Left lobe of liver (tissue), 2 donors: ENCODE measurements around the gene GSG1. TPM values are rescaled to one million over a fixed set of nuclear protein-coding genes. Genes with fewer than 3 reads are reported as not detected.

Source experiments
- ATAC-seq: fragments of 200-7000 bp; cut with Tn5 transposase; one replicate; pipeline ENCODE4 v1.9.1; 2020; ENCODE audit warnings: mild to moderate bottlenecking, moderate library complexity
- DNase-seq: peaks from one replicate; pipeline ENCODE4 v3.0.0-alpha.2; 2020; ENCODE audit warnings: low spot score
- total RNA-seq: library from RNA; stranded (reverse); gene quantifications from one replicate; pipeline ENCODE4 v1.2.1, GENCODE V29; 2021
- donor health status: DM: no; HTN: no; CAD: no; lungs with moderate emphysema.
- donor health status: DM: no; HTN: yes; CAD: no.

GSG1 gene
- not detected for total RNA-seq

DNA sequence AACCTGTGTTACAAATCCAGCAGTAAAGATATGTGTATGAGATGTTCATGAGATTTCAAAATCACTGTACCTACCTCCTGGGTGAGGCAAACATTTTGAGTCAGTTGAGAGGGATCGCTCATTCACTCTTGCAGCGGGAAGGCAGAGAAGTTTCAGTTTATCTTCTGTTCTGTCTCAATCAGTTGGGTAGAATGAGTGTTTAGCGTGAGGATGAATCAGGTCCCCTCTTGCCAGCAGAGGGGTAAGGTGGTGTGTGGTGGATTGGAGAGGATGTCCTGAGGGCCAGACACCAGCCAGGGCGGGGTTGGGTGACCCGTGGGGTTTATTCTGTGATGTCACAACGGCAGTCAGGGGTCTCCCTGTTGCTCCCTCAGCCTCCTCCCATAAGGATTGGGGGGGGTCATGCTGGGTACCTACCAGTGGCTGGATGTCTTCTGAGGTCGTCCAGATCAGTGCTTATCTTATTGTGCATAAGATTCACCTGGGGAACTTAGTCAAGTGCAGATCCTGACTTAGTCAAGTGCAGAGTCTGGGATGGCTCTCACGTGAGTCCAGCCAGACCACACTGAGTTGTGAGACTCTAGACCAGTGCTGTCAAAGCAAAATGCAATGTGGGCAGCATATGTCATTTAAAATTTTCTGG lies at the start of gene GSG1:
Gene GSG1 (minus strand): TSS at position 277 of the 643 bp plus-strand sequence. CDS start 155 bp downstream, at position 122.
- no peak for DNase-seq

DNA sequence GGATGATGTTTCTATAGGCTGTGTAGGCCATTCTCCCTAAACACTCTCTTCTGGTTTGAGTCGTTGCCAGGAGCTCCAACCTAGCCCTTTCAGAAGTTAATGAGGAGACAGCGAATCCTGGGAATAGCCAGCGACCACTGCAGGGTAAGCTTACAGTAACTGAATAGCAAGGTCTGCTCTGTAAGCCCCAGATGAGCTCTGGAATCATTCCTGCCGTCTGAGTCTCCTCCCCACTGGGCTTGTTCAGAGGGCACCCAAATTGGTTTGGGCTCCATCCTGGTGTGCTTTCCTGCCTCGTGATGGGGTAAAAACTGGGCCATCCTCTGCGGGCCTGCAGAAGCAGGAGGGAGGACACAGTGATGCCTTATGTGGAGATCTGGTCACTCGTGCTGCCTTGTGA lies 49.7 kb upstream of the GSG1 start:
- DNase-seq, result no peak
- ATAC-seq, result no peak

More for the DNA sequence above, at the start of gene GSG1:
- no peak for ATAC-seq

DNA sequence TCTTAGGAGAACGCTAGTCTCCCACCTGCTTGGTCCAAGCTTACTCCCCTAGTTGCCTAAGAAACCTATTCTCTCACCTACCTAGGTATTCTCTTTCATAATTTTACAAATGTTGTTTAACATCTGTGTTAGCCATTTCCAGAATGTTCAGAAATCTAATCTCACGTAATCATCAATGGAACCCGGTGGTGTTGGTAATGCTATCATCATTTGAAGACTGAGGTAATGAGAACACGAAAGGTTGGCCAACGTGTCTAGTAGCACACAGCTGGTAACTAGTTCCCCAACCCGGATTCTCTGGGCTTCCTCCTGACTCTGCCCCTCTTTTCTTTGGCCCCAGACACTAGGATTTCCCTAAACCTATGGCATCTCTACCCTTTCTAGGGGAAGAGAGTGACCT lies 49.3 kb upstream of the GSG1 start:
- no peak for ATAC-seq

DNA sequence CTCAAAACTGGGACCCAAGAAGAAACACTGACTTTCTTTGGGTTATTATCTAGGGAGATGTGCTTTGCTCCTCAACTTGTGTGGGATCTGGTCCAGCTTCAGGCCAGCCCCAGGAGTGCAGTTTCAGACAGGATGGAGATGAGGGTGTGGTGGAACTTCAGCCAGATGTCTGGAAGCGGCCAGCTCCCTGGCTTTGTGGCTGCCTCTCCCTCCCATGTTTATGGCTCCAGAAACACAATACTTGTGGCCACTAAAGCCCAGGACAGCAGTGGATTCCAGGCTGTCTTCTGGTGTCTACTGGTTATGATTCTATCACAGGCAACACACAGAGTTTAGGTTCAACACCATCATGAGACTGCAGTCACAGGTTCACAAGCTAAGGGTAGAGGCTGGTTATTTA lies 48.8 kb upstream of the GSG1 start:
- DNase-seq (no peak), ATAC-seq (no peak)

More for the DNA sequence above, 49.3 kb upstream of the GSG1 start:
- DNase-seq, result no peak

DNA sequence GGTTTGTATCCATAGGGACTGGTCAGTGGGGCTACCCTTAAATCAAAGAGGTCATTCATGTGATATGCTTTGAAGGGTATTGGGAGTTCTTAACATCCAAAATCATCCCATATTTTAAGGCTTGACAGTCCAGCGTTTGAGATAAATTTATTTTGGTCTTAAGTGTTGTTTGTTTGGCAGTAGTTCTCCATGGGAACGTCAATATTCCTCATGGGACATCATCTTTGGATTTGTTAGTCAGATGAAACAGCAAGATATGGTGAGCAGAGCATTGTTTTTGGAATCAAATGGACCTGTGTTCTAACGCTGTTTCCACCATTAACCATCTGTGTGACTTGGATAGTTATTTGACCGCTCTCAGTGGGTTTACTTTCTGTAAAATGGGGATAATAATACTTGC lies 45.9 kb upstream of the GSG1 start:
- DNase-seq (no peak), ATAC-seq (no peak)

DNA sequence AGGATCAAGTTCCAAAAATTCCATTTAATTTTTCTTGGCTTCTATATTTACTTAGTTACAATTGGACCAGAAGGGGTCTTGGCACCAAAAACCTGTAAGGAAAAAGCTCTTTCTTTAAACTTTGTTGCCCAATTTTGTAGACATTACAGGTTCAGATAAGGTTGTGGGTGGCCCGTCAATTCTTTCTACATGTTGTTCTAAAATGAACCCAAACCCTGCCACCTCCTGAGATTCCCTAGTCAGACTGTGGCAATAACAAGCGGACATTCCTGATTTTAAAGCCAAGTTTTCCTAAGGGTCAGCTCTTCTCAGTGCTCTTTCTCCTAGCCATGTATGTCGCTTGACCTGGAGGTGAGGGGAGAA lies 45.0 kb upstream of the GSG1 start:
- ATAC-seq, result no peak

DNA sequence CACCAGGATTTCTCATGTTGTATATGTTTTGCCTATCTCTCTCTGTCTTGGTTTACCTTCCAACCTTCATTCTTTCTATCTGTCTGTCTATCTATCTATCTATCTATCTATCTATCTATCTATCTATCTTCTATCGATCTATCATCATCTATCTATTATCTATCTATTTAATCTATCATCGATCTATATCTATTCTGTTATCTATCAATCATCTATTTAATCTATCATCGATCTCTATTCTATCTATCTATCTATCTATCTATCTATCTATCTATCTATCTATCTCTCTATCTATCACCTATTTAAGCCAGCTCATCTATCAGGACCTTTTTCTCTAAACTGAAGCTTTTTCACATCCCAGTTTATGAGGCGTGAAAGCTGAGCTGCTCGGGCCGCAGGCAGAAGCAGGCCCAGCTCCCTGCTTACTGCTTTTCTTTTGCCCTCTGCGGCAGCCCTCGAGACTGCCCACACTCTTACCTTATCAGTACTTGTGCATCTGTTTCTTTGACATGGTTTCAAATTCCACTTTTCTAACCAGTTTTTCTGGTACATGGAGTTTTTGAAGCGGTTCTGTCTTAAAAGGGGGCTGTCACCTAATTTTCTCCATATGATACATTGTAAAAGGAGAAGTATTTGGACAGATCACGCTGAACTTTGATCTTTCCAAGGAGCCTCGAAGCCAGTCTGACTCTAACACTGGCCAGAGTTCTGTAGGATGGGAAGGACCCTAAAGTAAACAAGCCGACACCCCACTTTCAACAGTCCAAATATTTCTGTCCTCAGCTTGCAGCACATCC lies 44.4 kb upstream of the GSG1 start:
- no peak for ATAC-seq

More for the DNA sequence above, 45.0 kb upstream of the GSG1 start:
- DNase-seq, result no peak

DNA sequence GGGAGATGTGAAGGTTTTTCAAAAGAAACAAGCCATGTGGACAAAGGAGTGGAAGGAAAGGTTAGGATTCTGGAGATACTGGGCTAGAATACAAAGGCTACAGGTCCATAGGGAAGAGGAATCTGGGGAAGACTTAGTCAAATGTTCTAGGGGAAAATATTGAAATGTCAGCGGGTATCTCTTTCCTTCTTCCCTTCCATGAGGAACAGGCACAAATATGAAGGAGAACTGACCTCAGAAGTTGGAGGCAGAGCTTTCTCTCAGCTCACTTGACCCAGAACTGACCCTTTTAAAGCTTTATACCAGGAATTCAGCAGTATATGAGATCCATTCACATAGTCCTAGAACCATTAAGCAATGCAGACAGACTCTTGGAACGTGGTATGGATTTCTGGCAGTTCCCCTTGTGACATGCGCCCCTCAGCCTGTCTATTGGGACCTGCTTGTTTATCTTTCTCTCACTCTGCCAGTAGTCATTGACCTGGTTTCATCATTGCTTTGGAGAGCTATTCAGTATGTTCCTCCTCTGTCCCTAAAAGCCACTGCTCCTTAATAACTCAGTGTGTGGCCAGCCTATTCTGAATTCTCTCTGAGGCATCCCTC lies 43.0 kb upstream of the GSG1 start:
- ATAC-seq, result peak; percentile 98
- peak; percentile 77 for DNase-seq

More for the DNA sequence above, 44.4 kb upstream of the GSG1 start:
- DNase-seq, result no peak

DNA sequence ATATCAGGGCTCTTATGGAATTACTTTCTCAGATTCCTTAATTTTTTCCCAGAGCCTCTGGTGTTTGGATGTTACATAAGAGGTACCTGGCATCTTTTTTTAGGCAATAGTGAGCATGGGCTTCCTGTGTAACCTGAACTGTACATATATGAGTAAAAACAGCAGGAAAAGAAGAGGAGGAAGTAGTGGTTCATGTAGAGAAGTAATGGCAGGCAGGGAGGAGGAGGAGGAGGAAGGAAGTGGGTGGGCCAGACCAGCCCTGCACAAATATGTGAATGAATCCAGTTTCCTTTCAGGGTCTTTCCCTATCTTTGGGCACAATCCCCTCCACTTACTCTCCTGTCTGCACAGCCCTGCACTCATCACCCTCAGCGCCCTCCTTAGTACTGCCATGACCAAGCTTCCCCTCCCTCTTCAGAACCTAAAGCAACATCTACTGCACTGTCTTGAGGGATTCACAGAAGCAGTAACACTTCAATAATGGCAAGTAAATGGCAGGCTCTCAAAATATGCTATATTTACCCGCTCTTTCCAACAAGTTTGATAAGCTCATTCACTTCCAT lies 40.9 kb upstream of the GSG1 start:
- DNase-seq (no peak), ATAC-seq (no peak)

DNA sequence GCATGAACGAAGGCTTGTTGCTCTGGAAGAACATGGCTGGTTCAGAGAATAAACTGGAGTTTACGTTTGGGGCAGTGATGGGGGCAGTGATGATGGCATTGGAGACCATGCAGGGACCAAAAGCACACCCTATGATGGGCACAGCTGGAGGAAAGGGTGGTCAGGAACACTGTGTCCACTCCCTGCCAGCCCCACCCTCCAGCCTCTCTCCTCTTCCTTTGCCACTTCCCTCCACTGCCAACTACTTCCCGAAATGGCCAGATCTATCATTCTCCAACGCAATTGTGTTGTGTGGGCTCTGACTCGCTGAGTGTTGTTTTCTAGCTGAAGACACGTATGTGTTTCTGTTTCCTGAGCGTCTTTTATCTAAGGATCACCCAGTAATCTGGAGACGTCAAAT lies 39.3 kb upstream of the GSG1 start:
- DNase-seq, result no peak
- ATAC-seq, result no peak

DNA sequence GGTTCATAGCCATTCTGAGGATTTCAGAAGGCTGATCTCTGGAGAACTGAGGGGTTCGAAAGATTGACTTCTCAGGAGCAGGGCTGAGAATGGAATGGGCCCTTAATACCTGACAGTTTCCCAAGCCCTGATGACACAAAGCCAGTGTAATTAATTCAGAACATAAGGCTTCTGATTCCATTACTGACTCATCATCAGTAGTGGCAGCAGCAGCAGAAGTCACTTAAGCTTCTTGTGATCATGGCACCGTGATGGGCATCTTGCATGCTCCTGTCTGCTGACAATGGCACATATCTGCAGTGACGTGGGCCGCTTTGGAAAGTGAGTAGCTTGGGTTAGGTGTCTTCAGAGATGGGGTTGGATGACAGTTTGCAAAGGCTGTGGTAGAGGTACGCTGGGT lies 38.2 kb upstream of the GSG1 start:
- DNase-seq, result no peak

DNA sequence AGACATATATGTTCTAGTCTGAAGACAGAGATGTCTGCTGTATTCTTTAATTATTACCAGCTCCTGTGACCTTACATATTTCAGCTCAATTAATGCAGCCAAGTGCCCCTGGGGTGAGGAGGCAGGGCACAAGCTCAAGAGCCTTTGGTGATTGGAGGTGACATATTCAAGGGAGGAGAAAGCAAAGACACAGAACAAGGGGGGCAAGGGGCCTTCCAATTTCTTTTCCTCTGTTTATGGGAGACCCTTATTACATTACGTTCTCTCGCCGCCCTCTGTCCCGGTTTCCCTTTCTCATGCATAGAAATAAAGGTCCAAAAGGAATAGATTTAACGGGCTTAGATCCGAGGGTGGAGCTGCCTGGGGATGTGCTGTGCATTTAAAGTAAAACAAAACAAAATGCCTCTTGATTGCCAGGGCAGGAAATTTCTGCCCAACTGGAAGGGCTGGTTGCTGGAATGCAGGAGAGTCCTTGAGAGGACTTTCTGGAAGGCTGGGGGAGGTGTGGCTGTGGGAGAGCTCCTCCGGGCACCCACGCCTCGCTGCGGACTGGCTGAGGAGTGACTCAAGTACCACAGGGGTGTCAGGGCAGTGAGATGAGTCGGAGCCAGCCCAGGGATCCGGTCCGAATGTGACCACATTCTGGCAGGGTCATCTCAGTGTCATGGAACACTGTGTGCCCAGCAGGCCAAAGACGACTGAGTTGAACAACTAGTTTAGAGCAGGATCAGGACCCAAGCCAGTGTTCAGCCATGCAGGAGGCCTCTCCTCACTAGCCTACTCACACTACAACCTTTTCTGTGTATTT lies 32.1 kb upstream of the GSG1 start:
- ATAC-seq, result peak; percentile 13
- no peak for DNase-seq

More for the DNA sequence above, 38.2 kb upstream of the GSG1 start:
- ATAC-seq, result no peak

DNA sequence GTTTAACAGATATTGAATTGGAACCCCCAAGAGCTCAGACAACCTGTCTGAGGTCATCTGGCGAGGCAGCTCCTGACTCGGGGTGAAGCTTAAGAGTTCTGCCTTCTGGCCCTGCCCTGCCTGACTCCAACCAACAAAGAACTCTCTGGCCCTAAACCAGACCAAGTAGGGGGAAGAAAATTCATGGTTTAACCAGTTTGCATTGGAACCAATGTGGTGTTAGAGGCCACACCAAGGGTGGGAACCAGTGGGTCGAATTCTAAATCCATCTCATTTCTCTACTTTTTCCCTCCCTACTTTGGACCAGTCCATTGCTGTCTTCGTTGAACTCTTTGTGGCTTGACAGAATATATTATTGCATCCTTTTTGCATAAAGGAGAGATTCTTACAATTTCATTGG lies 30.4 kb upstream of the GSG1 start:
- ATAC-seq (no peak), DNase-seq (no peak)

DNA sequence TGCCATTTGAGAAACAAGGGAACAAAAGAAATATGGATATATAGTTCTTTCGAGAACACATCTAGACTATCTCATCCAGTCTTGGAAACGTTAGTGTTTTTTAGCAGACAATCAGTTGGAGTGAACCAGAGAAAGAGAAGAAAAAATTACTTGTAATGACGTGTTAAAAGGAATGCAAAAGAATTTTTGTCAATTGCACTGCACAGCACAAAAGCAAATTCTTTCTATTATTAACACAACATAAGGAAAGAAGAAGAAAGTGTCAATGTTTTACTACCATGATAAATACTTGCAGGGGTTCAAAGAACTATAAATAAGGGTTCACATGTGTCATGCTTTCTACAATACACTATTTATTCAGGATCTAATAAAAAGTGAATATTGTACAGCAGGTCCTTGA lies 27.5 kb upstream of the GSG1 start:
- DNase-seq, result no peak
- ATAC-seq, result no peak

DNA sequence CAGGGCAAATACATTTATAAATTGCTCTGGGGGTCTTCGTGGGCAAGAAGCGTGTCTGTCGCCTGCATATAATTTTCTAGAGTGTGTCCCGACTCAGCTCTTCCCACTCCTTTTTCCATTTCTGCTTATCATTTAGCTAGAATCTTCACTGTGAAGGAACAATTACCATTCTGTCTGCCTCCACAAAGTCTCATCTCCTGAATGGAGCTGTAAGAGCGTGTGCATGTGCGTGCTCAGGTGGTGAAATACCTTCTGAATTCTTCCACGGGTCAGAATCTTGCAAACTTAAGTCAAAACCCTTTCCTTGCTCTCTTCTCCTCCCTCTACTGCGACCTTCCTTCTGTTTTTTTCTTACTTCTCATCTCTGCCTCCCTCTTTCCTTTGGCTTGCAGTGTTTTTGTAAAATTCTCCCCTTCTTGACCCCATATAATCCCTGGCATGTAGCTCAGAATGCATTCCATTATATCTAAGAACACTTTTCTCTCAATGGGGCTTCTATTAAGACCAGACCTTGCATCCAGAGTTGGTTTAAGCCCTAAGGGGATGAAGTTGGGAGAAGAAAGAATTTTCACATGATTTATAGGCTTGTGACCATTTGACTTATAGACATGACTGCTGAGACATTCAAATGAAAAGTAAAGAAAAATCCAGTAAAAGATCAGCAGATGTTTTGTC lies 25.0 kb upstream of the GSG1 start:
- DNase-seq (no peak), ATAC-seq (no peak)

DNA sequence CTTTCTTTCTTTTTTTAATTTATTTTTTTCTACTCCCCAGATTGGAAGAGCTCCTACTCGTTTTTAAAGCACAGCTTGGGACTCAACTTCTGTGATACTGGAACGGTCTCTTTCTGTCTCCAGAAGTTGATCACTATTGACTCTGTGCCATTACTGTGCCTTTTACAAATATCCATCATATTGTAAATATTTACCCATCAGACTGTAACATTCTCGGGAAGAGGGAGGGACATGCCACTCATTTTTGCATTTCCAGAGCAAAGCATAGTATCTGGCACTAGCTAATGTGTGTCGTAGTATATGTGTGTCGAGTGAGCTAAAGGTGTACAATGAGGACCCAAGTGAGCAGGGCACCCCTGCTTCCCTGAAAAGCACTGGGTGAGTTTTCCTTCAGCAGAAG lies 24.0 kb upstream of the GSG1 start:
- DNase-seq (no peak), ATAC-seq (no peak)

DNA sequence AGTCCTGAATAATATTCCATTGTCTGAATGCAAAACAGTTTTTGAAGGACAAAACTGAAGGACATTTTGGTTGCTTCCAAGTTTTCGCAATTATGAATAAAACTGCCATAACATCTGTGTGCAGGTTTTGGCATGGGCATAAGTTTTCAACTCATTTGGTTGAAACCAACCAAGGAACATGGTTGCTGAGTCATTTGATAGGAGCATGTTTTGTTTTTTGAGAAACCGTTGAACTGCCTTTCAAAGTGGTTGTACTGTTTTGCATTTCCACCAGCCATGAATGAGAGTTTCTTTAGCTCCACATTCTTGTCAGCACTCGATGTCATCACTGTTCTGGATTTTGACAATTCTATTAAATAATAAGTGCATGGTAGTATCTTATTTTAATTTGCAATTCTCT lies 23.0 kb upstream of the GSG1 start:
- ATAC-seq (no peak), DNase-seq (no peak)

DNA sequence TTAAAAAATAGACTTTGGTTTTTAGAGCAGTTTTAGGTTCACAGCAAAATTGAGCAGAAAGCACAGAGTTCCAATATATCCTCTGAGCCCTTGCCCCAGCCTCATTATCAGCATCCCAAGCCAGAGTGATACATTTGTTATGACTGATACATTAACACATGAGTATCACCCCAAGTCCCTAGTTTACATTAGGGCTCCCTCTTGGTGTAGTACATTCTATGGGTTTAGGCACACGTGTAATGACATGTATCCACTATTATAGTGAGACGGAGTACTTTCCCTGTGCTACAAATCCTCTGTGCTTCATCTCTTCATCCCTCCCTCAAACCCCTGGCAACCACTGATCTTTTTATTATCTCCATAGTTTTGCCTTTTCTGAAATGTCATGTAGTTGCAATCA lies 22.5 kb upstream of the GSG1 start:
- ATAC-seq, result no peak
- no peak for DNase-seq

DNA sequence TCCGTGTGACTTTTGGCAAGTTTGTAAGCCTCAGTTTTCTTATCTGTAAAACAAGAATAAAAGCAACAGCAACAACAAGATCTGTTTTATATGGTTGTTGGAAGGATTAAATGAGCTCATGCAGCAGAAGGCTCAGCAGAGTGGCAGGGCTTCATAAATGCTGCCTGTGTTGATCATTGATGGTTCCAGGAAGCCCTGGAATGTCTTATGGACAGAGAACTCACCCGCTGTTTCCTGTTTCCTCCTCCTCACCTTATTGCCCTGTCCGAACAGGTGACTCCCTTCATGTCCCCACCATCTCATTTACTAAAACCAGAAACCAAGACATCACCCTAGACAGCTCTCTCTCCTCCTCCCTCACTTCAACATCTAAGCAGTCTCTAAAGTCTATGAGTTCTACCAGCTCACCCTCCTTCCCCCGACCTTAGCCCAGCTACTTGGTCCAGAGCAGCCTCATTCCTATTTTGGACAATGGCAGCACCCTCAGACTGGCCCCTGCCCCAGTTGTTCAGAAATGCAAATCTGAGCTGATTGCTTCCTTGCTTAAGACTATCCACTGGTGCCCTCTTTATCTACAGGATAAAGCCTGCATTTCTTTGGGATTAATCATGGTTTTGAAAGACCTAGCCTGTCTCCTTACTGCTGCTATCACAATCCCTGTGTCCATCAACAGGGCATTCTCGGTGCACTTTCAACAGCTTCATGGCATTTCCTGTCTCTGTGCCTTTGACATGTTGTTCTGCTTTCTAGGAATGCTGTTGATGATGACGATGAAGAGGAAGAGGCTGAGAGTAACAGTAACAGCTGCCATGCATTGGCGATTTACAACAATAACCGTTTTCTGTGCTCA lies 21.4 kb upstream of the GSG1 start:
- ATAC-seq (no peak), DNase-seq (no peak)

DNA sequence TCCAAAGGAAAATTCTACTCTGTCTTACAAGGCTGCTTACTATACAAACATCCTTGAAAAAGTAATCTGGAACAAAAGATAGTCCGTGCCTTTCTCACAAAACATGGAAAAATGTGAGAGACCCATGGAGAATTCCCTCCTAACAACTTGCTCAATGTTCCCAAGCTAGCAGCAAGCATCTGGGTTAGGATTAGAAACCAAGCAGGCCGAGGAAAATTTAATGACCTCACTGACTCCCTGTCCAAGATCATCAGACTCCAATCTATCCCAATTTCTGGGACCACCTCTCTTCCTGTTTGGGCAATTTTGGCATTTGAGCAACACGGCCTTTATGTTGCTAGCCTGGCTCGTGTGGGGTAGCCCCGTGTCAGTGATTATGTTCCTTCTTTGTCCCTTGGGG lies 18.1 kb upstream of the GSG1 start:
- ATAC-seq (no peak), DNase-seq (no peak)
